ENCODE measurements around the gene MYO1A. TPM values are rescaled to one million over a fixed set of nuclear protein-coding genes. Genes with fewer than 3 reads are reported as not detected.
"Not testable (repeated sequence)": the region's sequence is repeated elsewhere in the genome, so short reads cannot be mapped to it uniquely, and the experiment has no call there.

MYO1A gene
- total and polyA plus RNA-seq, 2 experiments from 2014 or later: 1.5 TPM; not detected in 1

- H3K27ac ChIP-seq: no peak overlapping the region
Measured at GRCh38 chr12:57055824-57056223, 5.9 kb upstream of the MYO1A start.

GRCh38 chr12:57053901-57054300 is 4.0 kb upstream of the MYO1A start:
- not testable (repeated sequence) for H3K27ac ChIP-seq; H3K27me3 ChIP-seq; H3K9me3 ChIP-seq (ENCODE audit: low read depth); H3K4me3 ChIP-seq; DNase-seq (ENCODE audit: low read depth in 1 of 2, low spot score in 1 of 2); H3K4me1 ChIP-seq (ENCODE audit: low read depth)
- H3K36me3 ChIP-seq: peaks cover 14% of the 10 kb centered on the region

More at GRCh38 chr12:57055824-57056223, 5.9 kb upstream of the MYO1A start:
- Histone ChIP-seq H3K27me3 (no peaks in the 10 kb centered on the region), H3K4me1 (ENCODE audit: low read depth) (no peaks in the 10 kb centered on the region), H3K4me3 (no peak overlapping the region), H3K36me3 (peaks cover 25% of the 10 kb centered on the region), H3K9me3 (ENCODE audit: low read depth) (no peaks in the 10 kb centered on the region)
- no peak for TF ChIP-seq CTCF (IDR thresholded peaks at IDR 0.05; ENCODE audit: low read depth, low read length)
- peak in 1 of 2 donors; percentile 10 for DNase-seq (ENCODE audit: low read depth in 1 of 2, low spot score in 1 of 2)

- not testable (repeated sequence) for H3K27ac ChIP-seq
Measured at GRCh38 chr12:57053146-57053545, 3.2 kb upstream of the MYO1A start.

GRCh38 chr12:57051011-57051410 is 1.1 kb upstream of the MYO1A start:
- Histone ChIP-seq H3K36me3 (no peaks in the 10 kb centered on the region), H3K4me3 (no peak overlapping the region), H3K4me1 (ENCODE audit: low read depth) (no peaks in the 10 kb centered on the region), H3K27ac (no peak overlapping the region), H3K27me3 (no peaks in the 10 kb centered on the region), H3K9me3 (ENCODE audit: low read depth) (no peaks in the 10 kb centered on the region)
- DNase-seq (ENCODE audit: low read depth in 1 of 2, low spot score in 1 of 2): no peak
- no peak for TF ChIP-seq CTCF (IDR thresholded peaks at IDR 0.05; ENCODE audit: low read depth, low read length)

More at GRCh38 chr12:57053146-57053545, 3.2 kb upstream of the MYO1A start:
- not testable (repeated sequence) for DNase-seq (ENCODE audit: low read depth in 1 of 2, low spot score in 1 of 2); H3K36me3 ChIP-seq; H3K4me3 ChIP-seq; H3K27me3 ChIP-seq; H3K4me1 ChIP-seq (ENCODE audit: low read depth); H3K9me3 ChIP-seq (ENCODE audit: low read depth)

- no peaks in the 10 kb centered on the region for H3K36me3 ChIP-seq
- TF ChIP-seq CTCF (IDR thresholded peaks at IDR 0.05; ENCODE audit: low read depth, low read length): no peak
- DNase-seq (ENCODE audit: low read depth in 1 of 2, low spot score in 1 of 2): no peak
- H3K4me3 ChIP-seq: no peak overlapping the region
- no peak overlapping the region for H3K27ac ChIP-seq
- no peaks in the 10 kb centered on the region for H3K27me3 ChIP-seq
- H3K4me1 ChIP-seq (ENCODE audit: low read depth): no peaks in the 10 kb centered on the region
- no peaks in the 10 kb centered on the region for H3K9me3 ChIP-seq (ENCODE audit: low read depth)
Measured at GRCh38 chr12:57049119-57049446, 846 bp downstream of the MYO1A start.

GRCh38 chr12:57048423-57049118 is 1.4 kb downstream of the MYO1A start:
- no peak for TF ChIP-seq CTCF (IDR thresholded peaks at IDR 0.05; ENCODE audit: low read depth, low read length)
- Histone ChIP-seq H3K27ac (no peak overlapping the region), H3K4me1 (ENCODE audit: low read depth) (no peaks in the 10 kb centered on the region), H3K9me3 (ENCODE audit: low read depth) (no peaks in the 10 kb centered on the region), H3K4me3 (no peak overlapping the region), H3K36me3 (no peaks in the 10 kb centered on the region), H3K27me3 (peaks cover 1% of the 10 kb centered on the region)
- DNase-seq (ENCODE audit: low read depth in 1 of 2, low spot score in 1 of 2): no peak
